Right ventricle myocardium superior (tissue), 1 donor: ENCODE results near the gene SURF2. TPM values are rescaled to one million over a fixed set of nuclear protein-coding genes. Genes with fewer than 3 reads are reported as not detected.
"Not testable (repeated sequence)": the region's sequence is repeated elsewhere in the genome, so short reads cannot be mapped to it uniquely, and the experiment has no call there.

Experiments
- ATAC-seq: fragments of 200-7000 bp; cut with Tn5 transposase; one replicate; pipeline ENCODE4 v1.9.1; 2020; ENCODE audit warnings: mild to moderate bottlenecking; ENCODE audit not compliant: poor library complexity
- DNase-seq: peaks from one replicate; pipeline ENCODE4 v3.0.0-alpha.2; 2020
- intact Hi-C: fragments of 100-400 bp; cut with DNase I; formaldehyde crosslinking; loops from one replicate; pipeline ENCODE4 v1.11.2; 2022
- long read RNA-seq: library from polyadenylated mRNA; unstranded; transcript quantifications from one replicate; pipeline ENCODE4 v2.0.0, GENCODE V29; 2021
- total RNA-seq: library from RNA; stranded (reverse); fragmentation: NEBNext Ultra II Directional; extraction: Animal tissue kit (Norgen Biotek cat#: 25700); gene quantifications from one replicate; pipeline ENCODE4 v1.2.1, GENCODE V29; 2021
- donor health status: DM: no; HTN: yes; CAD: no; lungs with severe emphysema.

Gene SURF2
- total RNA-seq = 14.0 TPM
- long read RNA-seq, transcript SURF2-201 (6 exons, 842 nt) = major isoform, 9 of 16 reads
- long read RNA-seq, partial matches to known transcripts = 1 of 16 reads
- long read RNA-seq, other reads (novel, unspliced or antisense) = 6 of 16 reads

DNA sequence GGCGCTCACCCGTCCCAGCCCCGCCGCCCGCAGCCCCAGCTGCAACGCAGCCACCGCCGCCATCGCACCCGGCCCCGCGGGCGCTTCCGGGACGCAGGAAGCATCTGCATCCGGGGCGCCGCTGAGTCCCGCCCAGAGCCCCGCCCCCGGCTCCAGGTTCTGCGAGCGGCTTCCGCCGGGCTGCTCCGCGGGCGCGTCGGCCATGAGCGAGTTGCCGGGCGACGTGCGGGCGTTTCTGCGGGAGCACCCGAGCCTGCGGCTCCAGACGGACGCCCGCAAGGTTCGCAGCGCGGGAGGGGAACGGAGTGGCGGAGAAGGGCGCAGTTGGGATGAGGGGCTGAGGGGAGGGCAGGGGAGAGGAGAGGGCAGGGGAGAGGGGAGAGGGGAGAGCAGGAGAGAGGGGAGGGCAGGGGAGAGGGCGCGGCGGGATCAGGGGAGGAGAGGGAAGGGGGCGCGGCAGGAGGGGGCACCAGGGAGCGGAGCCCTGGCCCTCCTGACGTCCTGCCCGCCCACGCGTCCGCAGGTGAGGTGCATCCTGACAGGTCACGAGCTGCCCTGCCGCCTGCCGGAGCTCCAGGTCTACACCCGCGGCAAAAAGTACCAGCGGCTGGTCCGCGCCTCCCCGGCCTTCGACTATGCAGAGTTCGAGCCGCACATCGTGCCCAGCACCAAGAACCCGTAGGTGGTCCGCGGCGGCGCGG is at the start of gene SURF2, which contains the start of gene SURF1:
Gene SURF2 (plus strand): TSS at position 160 of the 701 bp plus-strand sequence. CDS start 43 bp downstream, at position 203.
Gene SURF1 (minus strand): TSS at position 97 of the 701 bp plus-strand sequence. CDS start 34 bp downstream, at position 63.
- intact Hi-C loops = no loop called here
- ATAC-seq (peak; percentile 94), DNase-seq (peak; percentile 95)

DNA sequence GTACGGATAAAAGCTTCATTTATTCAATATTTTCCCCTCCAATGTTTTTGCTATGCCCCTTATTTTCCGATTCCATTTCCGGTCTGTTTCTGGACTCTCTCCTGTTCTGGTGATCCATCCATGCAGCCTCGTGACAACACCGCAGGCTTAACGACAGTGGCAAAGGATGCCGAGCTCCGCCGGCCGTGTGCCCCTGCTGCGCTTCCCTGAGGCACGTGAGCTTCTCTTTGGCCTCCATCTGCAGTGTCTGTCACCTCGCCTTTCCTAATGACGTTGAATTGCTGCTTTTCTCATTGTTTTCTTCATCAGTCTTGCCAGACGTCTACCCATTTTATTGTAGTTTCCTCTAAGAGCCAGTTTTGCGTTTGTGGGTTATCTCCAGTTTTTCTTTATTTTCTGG is 49.0 kb upstream of the SURF2 start:
- no peak for ATAC-seq
- no peak for DNase-seq
- intact Hi-C loops = no loop called here

DNA sequence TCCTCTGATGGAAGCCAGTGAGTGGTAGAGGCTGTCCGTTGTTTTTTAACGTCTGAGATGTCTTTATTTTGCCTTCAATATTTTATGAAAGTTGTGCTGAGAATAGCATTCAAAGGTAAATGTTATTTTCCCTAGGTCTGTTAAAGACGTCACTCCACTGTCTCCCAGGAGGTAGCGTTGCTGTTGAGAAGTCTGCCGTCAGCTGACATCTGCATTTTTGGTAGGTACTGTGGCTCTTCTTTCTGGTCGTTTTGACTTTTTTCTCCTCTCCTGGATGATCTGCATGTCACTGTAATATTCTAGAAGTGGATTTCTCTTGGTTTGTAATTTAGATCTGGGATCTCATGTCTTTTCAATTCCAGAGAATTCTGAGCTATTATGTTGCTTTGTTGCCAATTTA is 46.7 kb upstream of the SURF2 start:
- DNase-seq = no peak
- no peak for ATAC-seq
- intact Hi-C loops = no loop called here

DNA sequence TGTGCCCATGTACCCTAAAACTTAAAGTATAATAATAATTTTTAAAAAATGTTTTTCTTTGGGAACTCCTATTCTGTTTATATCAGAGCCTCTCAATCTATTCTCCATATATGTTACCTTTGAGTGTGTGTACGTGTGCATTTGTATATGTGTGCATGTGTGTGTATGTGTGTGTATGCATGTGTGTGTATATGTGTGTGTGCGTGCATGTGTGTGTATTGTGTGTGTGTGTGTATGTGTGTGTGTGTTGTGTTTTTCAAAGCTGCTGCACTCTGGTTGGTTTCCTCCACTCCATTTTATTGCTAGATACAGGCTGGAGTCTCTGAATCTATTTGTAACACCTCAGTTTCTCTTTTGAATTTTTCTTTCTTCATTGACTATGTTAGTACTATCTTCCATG is 40.4 kb upstream of the SURF2 start:
- intact Hi-C loops = no loop called here

DNA sequence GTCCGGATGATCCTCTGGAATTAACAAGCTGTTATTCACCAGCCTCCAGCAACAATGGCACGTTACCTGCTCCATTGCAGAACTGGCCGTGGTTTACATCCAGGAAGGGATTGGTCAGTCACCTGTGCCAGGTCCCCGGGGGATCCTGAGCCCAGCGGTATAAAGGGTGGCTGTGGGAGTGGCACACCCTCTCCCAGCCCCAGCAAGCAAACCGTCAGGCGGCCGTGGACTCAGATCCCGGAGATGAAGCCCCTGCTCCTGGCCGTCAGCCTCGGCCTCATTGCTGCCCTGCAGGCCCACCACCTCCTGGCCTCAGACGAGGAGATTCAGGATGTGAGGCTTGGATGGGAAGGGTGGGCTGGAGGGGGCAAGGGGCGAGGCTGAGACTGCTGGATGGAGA is 38.8 kb upstream of the SURF2 start:
- DNase-seq, intact Hi-C loops, ATAC-seq: not testable (repeated sequence)

More for the DNA sequence above, 40.4 kb upstream of the SURF2 start:
- ATAC-seq = no peak
- no peak for DNase-seq

DNA sequence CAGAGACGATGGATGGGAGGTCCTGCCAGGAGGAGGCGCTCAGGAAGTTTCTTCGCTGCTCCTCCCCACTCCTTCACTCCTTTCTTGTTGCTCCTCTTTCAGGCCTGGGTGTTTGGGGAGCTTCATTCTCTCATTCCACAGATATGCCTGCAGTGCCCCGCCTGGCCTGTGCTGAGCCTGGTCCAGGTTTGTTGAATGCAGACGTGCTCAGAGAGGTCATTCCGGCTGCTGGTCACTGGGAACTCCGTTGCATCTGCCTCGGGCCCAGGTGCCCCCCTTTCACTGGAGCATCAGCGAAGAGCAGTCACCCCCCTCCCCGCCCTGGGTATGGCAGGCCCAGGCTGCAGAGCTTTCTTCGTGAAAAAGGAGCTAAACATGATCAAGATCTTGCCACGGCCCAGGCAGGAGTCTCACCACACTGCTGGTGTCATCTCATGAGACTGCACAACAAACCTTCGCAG is 35.9 kb upstream of the SURF2 start:
- DNase-seq (no peak), ATAC-seq (no peak)
- intact Hi-C loops = no loop called here

DNA sequence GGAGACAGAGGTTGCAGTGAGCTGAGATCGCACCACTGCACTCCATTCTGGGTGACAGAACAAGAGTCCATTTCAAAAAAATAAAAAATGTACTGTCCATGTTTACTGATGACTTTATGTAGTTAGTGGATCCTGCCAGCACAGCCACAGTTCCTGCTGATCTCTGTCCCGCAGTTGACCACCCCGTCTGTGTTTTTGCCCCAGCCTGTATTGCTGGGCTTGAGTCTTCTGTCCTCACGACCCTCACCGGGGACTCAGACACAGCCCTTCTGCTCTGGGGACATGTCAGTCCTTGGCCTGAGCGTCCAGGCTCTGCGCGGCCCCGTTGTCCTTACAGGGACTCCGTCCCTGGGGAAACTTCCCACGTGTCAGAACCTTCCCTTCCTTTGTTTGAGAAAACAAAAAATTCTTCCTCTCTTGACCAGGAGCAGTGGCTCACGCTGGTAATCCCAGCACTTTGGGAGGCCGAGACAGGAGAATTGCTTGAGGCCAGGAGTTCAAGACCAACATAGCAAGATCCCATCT is 34.9 kb upstream of the SURF2 start:
- ATAC-seq = no peak
- no peak for DNase-seq
- intact Hi-C loops = no loop called here

DNA sequence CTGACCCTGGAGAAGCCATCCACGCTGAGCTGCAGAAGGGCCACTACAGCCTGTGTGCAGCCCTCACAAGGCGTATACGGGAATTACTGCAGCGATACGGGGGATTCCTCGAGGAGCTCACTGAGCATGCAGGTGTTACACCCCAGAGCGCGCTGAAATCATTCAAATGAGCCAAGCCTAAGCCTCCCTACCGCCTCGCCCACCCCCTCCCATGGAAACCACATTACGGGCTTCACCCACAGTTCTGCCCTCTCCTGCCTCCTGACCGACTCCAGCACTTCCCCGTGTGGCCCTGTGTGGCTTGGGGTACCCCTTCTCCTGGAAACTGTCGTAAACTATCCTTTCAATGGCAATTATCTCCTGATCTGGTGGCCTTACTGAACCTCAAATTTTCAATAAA is 33.6 kb upstream of the SURF2 start:
- DNase-seq = no peak
- no peak for ATAC-seq
- intact Hi-C loops = no loop called here

DNA sequence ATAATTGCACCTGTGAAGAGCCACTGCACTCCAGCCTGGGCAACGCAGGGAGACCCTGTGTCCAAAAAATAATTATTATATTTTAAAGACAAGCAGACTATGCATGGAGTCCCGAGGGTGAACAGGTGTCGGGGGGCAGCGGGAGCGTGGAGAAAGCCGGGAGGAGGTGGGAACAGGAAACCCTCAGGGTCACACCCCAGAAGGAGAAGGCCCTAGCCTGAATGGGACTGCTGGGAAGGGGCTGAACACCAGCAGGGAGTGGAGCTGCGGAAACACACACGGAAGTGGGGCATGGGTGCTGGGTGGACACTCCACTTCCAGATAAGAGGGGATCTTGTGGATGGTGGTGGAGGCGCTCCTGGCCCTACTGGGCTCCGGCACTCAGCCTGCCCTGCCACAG is 33.1 kb upstream of the SURF2 start:
- ATAC-seq (no peak), DNase-seq (no peak)
- intact Hi-C loops = no loop called here

DNA sequence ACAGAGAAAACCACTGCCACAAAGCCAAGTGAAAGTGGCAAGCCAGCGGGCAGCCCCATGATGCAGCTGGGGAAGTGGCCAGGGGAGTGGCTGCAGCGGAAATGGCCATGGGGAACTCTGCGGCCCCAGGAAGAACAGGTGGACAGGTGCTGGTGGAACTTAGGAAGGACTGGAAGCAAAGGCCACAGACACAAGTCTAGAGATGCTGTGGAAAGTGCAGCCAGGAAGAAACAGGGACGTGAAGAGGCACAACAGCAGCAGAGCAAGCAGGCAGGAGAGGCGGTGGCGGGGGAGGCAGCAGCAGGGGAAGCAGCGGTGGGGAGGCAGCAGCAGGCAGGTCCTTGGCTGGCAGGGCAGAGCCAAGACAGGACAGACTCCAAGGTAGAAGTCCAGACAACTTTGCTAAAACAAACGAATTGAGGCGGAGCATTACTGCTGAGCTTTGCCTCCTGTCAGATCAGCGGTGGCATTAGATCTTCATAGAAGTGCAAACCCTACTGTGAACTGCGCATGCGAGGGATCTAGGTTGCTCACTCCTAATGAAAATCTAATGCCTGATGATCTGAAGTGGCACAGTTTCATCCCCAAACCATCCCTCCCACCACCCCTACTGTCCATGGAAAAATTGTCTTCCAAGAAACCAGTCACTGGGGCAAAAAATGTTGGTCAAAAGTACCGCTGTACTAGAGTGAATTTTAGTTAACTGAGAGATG is 32.2 kb upstream of the SURF2 start:
- DNase-seq (no peak), ATAC-seq (no peak)
- intact Hi-C loops = no loop called here

DNA sequence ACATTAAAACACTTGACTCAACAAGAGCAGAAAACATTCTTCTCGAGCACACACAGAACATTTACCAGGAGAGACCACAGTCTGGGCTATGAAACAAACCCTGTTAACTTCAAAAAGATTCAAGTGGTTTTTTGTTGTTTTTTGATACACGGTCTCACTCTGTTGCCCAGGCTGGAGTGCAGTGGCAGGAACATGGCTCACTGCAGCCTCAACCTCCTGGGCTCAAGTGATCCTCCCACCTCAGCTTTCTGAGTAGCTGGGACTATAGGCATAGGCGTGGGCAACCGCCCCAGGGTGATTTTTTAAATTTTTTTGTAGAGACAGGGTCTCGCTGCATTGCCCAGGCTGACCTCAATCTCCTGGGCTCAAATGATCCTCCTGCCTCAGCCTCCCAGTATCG is 29.3 kb upstream of the SURF2 start:
- intact Hi-C loops, DNase-seq, ATAC-seq: not testable (repeated sequence)

DNA sequence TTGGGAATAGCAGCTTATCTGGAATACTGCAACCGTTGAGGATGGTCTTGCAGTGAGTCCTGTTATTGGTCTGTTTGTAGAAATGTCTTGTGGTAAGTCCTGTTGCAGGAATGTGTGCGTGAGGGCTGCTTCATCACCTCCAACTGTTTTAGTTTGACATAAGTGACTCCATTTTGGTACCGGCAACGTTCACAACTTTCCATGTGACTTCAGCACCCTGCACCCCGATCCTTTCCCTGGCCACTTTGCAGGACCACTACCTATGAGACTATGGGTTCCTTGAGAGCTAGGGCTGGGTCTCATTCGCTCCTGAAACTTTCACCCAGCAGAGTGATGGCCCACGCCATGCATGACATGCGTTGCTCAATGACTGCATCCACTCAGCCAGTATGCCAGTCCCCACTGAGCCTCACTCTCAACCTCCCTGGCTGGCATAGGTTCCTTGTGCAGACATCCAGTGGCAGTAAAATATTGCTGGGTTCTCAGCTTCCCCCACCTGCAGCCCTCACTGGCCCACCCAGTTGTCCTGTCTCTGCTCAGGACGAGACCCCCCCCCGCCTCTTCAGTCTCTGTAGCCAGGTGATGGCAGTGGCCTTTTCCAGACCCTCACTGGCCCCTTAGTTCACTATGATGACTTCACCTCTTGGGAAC is 28.4 kb upstream of the SURF2 start:
- DNase-seq = no peak
- no peak for ATAC-seq
- intact Hi-C loops = no loop called here

DNA sequence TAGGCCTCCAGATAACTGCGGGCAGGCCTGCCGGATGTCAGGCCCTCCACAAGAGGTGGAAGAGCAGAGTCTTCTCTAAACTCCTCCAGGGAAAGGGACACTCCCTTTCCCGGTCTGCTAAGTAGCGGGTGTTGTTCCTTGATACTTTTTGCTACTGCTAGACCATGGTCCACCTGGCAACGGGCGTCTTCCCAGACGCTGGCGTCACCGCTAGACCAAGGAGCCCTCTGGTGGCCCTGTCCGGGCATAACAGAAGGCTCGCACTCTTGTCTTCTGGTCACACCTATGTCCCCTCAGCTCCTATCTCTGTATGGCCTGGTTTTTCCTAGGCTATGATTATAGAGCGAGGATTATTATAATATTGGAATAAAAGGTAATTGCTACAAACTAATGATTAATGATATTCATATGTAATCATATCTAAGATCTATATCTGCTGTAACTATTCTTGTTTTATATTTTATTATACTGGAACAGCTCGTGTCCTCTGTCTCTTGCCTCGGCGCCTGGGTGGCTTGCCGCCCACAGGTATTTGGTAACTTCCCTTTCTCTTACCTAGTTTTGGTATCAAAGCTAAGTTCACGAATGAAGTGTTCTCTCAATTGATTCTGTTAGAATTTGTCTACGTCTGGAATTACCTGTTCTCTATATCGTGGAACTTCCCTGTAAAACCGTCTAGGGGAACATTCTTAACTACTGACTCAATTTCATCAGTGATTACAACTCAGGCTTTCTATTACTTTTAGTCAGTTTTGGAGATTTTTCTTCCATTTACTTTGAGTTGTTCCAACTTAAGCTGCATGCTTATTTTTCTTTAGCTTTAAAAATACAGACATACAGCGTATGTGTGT is 26.8 kb upstream of the SURF2 start:
- not testable (repeated sequence) for DNase-seq, ATAC-seq
- intact Hi-C loops = loop anchor here (5.0 kb wide), 1 partner anchor 142 kb away; no protein-coding TSS in a partner anchor

DNA sequence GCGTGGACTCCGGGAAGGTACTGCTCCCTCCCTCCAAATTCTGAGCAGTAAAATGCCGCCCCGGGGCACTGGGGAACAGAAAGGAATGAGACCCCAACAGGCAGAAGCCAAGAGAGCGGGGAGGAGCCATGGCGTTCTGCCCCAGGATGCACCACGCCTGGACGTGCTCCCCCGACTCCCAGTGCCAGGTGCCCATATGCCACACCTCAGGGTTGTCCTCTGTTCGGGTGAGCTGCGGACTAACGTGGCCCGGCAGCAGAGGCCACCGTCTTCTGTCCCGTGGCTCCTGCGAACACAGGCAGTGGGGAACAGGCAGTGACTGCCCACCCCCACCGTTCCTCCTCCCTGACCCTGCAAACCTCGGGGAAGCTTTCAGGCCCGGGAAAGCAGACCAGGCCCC is 25.1 kb upstream of the SURF2 start:
- intact Hi-C loops = loop anchor here (5.0 kb wide), 1 partner anchor 144 kb away; no protein-coding TSS in a partner anchor
- DNase-seq = no peak
- no peak for ATAC-seq

DNA sequence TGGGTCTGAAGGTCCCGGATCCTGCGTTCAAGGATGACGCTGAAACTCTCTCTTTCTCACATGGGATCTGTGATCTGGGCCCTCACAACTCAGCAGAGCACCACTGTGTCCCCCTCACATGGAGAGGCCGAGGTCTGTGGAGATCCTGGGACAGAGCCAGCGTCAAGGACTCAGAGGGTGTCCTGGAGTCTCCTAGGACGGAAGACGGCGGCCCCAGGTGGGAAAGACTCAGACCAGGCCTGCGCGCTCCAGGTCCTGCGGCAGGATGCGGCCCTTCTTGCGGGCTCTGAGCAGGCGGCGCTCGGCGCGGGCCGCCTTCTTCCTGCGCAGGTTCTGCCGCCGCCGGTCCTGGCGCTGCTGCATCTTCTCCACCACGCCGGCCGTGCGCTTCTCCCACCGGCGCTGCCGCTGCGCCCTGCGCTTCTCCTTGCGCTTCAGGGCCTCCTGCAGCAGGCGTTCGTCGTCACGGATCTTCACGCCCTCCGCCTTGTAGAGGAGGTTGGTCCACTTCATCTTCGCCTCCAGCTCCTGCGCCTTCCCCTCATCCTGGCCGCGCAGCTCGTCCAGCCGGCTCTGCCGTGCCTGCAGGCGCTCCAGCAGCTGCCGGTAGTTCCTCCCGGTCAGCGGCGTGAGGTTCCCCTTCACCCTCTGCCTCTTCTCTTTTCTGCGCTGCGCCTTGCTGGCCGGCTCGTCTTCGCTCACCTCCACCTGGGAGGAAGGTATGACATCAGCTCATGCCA is 24.5 kb upstream of the SURF2 start:
- intact Hi-C loops = loop anchor here (5.0 kb wide), 1 partner anchor 145 kb away; no protein-coding TSS in a partner anchor
- ATAC-seq = no peak

DNA sequence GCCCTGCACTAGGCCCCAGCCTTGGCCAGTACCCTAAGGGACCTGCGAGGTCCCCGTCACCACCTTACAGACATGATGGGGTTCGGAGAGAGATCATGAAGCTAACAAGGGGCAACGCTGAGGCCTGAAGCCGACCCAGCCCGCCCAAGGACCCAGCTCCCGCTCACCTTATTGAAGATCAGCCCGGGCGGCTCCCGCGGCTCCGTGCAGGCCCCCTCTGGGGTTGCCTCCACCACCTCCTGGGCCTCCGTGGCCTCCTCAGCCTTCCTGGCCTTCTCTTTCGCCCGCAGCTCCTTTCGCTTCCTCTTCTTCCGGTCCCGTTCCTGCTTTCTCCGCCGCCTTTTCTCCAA is 24.0 kb upstream of the SURF2 start:
- ATAC-seq = no peak
- DNase-seq = no peak
- intact Hi-C loops = loop anchor here (5.0 kb wide), 1 partner anchor 145 kb away; no protein-coding TSS in a partner anchor

More for the DNA sequence above, 24.5 kb upstream of the SURF2 start:
- no peak for DNase-seq

DNA sequence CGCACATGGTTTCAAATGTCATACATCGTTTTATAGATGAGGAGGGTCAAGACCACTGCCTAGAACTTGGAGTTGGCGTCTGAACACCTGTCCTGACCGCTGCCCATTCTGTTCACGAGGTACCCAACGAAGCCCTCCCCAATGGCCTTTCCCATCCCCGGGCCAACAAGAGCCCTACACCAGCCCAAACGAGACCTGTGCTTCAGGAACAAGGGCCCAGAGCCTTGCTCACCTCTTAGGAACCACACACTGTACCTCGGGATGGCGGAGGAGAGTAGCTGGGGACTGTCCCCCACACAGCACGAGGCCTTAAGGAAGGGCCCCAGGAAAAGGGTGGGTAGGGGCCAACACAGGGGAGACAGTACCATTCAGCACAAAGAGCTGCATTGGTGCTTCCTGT is 23.3 kb upstream of the SURF2 start:
- ATAC-seq (no peak), DNase-seq (no peak)
- intact Hi-C loops = loop anchor here (5.0 kb wide), 1 partner anchor 146 kb away; no protein-coding TSS in a partner anchor
